HCT116 (cell line): ENCODE data around the gene IMPACT. TPM values are rescaled to one million over a fixed set of nuclear protein-coding genes. Genes with fewer than 3 reads are reported as not detected.

Source experiments
- ATAC-seq: fragments of 200-7000 bp; cut with Tn5 transposase; 2 replicates; pipeline ENCODE4 v1.9.1; 2020; ENCODE audit warnings: mild to moderate bottlenecking, moderate library complexity
- BruUV-seq: library from RNA; stranded (reverse); fragments of 400-500 nt; replicated peaks from 2 replicates; lab custom pipeline; 2021; lab: Mats Ljungman, UMichigan
- CTCF ChIA-PET: fragments of 300-600 bp; sonication (Branson Sonifier 250); formaldehyde crosslinking; loops from one replicate; lab custom pipeline; 2021; ENCODE audit warnings: antibody characterized with exemption; lab: Charles Lee
- POLR2A ChIA-PET: fragments of 300-600, 350-600 bp; sonication (Branson Sonifier 250); formaldehyde crosslinking; loops from one replicate; lab custom pipeline; 2021; ENCODE audit warnings: antibody characterized with exemption; lab: Charles Lee
- RAD21 ChIA-PET, 2 experiments: fragments of 300-600 bp; sonication (Branson Sonifier 250); formaldehyde crosslinking; loops; one replicate each; lab custom pipeline; 2023; ENCODE audit warnings: low total read pairs in 2 of 2; ENCODE audit not compliant: uncharacterized antibody in 2 of 2, unreplicated experiment in 2 of 2, low non-redundant PET in 1 of 2; lab: Charles Lee
- DNase-seq: peaks from one replicate; pipeline ENCODE4 v3.0.0-alpha.2; 2010; ENCODE audit warnings: low read depth, low spot score
- H2AFZ ChIP-seq: fragments of 200-600 bp; shearing (Covaris generic), sonication (generic); 2 replicates; pipeline ENCODE4 v1.6.1; 2017; ENCODE audit warnings: low read depth, mixed run types, mixed read lengths, antibody characterized with exemption, low read length; ENCODE audit not compliant: poor library complexity, severe bottlenecking
- H3K27ac ChIP-seq: 2 replicates; pipeline ENCODE4 v1.5.1; 2012; ENCODE audit warnings: low read depth, low read length
- H3K27me3 ChIP-seq: fragments of 200-600 bp; sonication (generic); 2 replicates; pipeline ENCODE4 v1.6.1; 2016; ENCODE audit warnings: mixed run types, low read length, mixed read lengths; ENCODE audit not compliant: insufficient read depth
- H3K36me3 ChIP-seq, 2 experiments: fragments of 200-500 bp in 1 of 2; fragments of 200-600 bp in 1 of 2; sonication (Bioruptor generic) in 1 of 2; sonication (generic) in 1 of 2; 2 replicates each; pipeline versions ENCODE4 v1.5.1 to v1.6.1; 2014 to 2016; ENCODE audit warnings: low read length in 2 of 2, inconsistent platforms in 1 of 2, mixed read lengths in 1 of 2, mixed run types in 1 of 2; ENCODE audit not compliant: insufficient read depth in 2 of 2, control insufficient read depth in 1 of 2
- H3K4me1 ChIP-seq, 2 experiments: fragments of 200-600 bp in 1 of 2; sonication (generic) in 1 of 2; 2 replicates each; pipeline versions ENCODE4 v1.5.1 to v1.6.1; 2012 to 2017; ENCODE audit warnings: low read length in 2 of 2, inconsistent platforms in 1 of 2, mild to moderate bottlenecking in 1 of 2, mixed read lengths in 1 of 2, mixed run types in 1 of 2, moderate library complexity in 1 of 2; ENCODE audit not compliant: insufficient read depth in 2 of 2, control insufficient read depth in 1 of 2
- H3K4me2 ChIP-seq: fragments of 200-600 bp; sonication (generic); 2 replicates; pipeline ENCODE4 v1.6.1; 2017; ENCODE audit warnings: mixed run types, low read length, mixed read lengths
- H3K4me3 ChIP-seq, 2 experiments: fragments of 200-600 bp in 1 of 2; sonication (generic) in 1 of 2; replicated peaks in 1 of 2; 2 replicates each; pipeline ENCODE4 v1.5.1; 2011 to 2016; ENCODE audit warnings: low read length in 2 of 2, control low read depth in 1 of 2, low read depth in 1 of 2, mild to moderate bottlenecking in 1 of 2, mixed read lengths in 1 of 2, mixed run types in 1 of 2
- H3K79me2 ChIP-seq: fragments of 200-600 bp; sonication (generic); 2 replicates; pipeline ENCODE4 v1.6.1; 2017; ENCODE audit warnings: mild to moderate bottlenecking, mixed run types, low read length, moderate library complexity, mixed read lengths; ENCODE audit not compliant: insufficient read depth
- H3K9ac ChIP-seq: fragments of 200-600 bp; sonication (generic); 2 replicates; pipeline ENCODE4 v1.6.1; 2016; ENCODE audit warnings: low read length, mixed read lengths
- H3K9me2 ChIP-seq: fragments of 200-600 bp; sonication (generic), shearing (Covaris generic); 2 replicates; pipeline ENCODE4 v1.6.1; 2017; ENCODE audit warnings: mixed run types, mild to moderate bottlenecking, moderate library complexity; ENCODE audit not compliant: insufficient read depth
- H3K9me3 ChIP-seq, 2 experiments: fragments of 200-500 bp in 1 of 2; fragments of 200-600 bp in 1 of 2; sonication (Bioruptor generic) in 1 of 2; sonication (generic) in 1 of 2; 2 replicates each; pipeline ENCODE4 v1.6.1; 2014 to 2017; ENCODE audit warnings: low read length in 2 of 2, mixed read lengths in 2 of 2, inconsistent platforms in 1 of 2, low read depth in 1 of 2, mild to moderate bottlenecking in 1 of 2, mixed run types in 1 of 2, moderate library complexity in 1 of 2; ENCODE audit not compliant: control insufficient read depth in 1 of 2, insufficient read depth in 1 of 2
- H4K20me1 ChIP-seq: fragments of 200-600 bp; sonication (generic), shearing (Covaris generic); 2 replicates; pipeline ENCODE4 v1.6.1; 2017; ENCODE audit warnings: mixed run types, mild to moderate bottlenecking, moderate library complexity; ENCODE audit not compliant: insufficient read depth
- EGR1 ChIP-seq: IDR thresholded peaks from 2 replicates; pipeline ENCODE4 v1.6.1; 2012; ENCODE audit warnings: low read depth
- ELF1 ChIP-seq: IDR thresholded peaks from 2 replicates; pipeline ENCODE4 v1.6.1; 2012; ENCODE audit warnings: low read depth, borderline replicate concordance
- EZH2 ChIP-seq: fragments of 200-600 bp; sonication (generic); IDR thresholded peaks from 2 replicates; pipeline ENCODE4 v1.6.1; 2017; ENCODE audit warnings: antibody characterized with exemption, mixed run types
- EZH2phosphoT487 ChIP-seq: fragments of 200-600 bp; IDR thresholded peaks from 2 replicates; pipeline ENCODE4 v1.6.1; 2018; ENCODE audit warnings: antibody characterized with exemption, borderline replicate concordance
- JUND ChIP-seq: IDR thresholded peaks from 2 replicates; pipeline ENCODE4 v1.6.1; 2012
- SIN3A ChIP-seq: IDR thresholded peaks from 2 replicates; pipeline ENCODE4 v1.6.1; 2012; ENCODE audit warnings: low read depth
- SP1 ChIP-seq: IDR thresholded peaks from 2 replicates; pipeline ENCODE4 v1.6.1; 2012; ENCODE audit warnings: low read depth
- SRF ChIP-seq: IDR thresholded peaks from 2 replicates; pipeline ENCODE4 v1.6.1; 2012; ENCODE audit warnings: low read depth
- intact Hi-C: fragments of 100-400 bp; cut with micrococcal nuclease; formaldehyde crosslinking; loops from 2 replicates; pipeline ENCODE4 v1.10.0; 2022
- total RNA-seq: library from RNA; stranded (reverse); gene quantifications from one replicate; pipeline ENCODE4 v1.2.1, GENCODE V29; 2021; ENCODE audit not compliant: unreplicated experiment
- TF ChIP-seq, protein P1 (sequence below): IDR thresholded peaks from 2 replicates; pipeline ENCODE4 v1.6.1; 2012
- TF ChIP-seq, protein P2 (sequence below): IDR thresholded peaks from 2 replicates; pipeline ENCODE4 v1.6.1; 2011; ENCODE audit warnings: mild to moderate bottlenecking, low read length, moderate library complexity; ENCODE audit not compliant: insufficient replicate concordance; ENCODE audit errors: extremely low read depth

The IMPACT gene
- total RNA-seq, 1 experiment from 2014 or later: 46.4 TPM

DNA sequence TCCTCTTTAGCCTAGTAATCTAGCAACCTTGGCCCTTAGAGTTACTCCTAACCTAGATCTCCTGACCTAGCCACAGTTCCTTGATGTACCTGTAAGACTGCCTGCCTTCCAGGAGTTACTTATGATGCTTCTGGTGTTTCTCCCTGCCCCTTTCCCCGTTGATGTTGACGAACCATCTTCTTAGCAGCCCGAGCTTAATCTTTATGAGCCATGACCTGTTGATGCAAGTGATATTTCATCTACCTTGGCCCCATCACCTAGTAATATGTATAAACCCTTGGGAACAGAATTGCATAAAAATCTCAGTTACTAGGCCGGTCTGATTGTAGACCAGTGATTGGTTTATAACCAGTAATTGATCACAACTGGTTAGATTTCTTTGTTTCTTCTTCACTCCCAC lies 2.7 kb downstream of the IMPACT start:
- CTCF ChIA-PET: interaction anchor here (1.0 to 1.4 kb wide), 6 partner anchors 12 to 69 kb away, joined by 3 to 7 read pairs (median 5); no protein-coding TSS in a partner anchor
- no TSS peak for BruUV-seq

DNA sequence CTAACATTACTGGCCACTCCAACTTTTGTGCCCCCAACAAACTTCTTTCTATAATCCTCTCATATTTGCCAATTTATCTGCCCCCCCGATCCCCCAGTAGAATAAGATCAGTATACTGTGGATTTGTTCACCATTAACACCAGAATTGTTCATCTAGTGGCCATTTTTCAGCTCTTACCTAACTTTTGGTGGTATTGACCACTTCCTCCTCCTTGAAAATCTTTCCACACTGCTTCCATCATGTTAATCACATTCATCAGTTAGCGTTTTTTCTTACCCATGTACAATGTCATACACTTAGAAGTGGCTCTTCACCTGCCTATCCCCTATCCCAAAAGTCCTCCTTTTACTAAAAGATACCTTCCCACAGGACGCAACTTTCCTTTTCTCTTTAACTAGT lies 6.1 kb downstream of the IMPACT start:
- Histone ChIP-seq H3K27ac (no peak overlapping the region), H3K36me3 (peaks cover 5 to 11% of the 10 kb centered on the region in 2 experiments; a peak in 1 of 4 replicates), H3K9ac (no peak overlapping the region), H4K20me1 (no peaks in the 10 kb centered on the region), H3K4me2 (no peak overlapping the region), H3K27me3 (no peaks in the 10 kb centered on the region), H3K9me2 (no peaks in the 10 kb centered on the region), H3K79me2 (peaks cover 32% of the 10 kb centered on the region), H3K4me1 (peaks cover 5 to 10% of the 10 kb centered on the region in 2 experiments; a peak in 3 of 4 replicates), H3K9me3 (no peaks in the 10 kb centered on the region), H3K4me3 (no peak overlapping the region), H2AFZ (no peak overlapping the region)
- no TSS peak for BruUV-seq
- ChIA-PET POLR2A (no interaction called here), RAD21 (interaction anchor here in 1 of 2 experiments (0.7 kb wide), 1 partner anchor 73 kb away, joined by 3 read pairs; no protein-coding TSS in a partner anchor), CTCF (interaction anchor here (0.7 to 1.6 kb wide), 2 partner anchors 73 to 596 kb away, joined by 3 to 12 read pairs; no protein-coding TSS in a partner anchor)
- DNase-seq (no peak), ATAC-seq (no peak)
- intact Hi-C loops: no loop called here
- TF ChIP-seq JUND (no peak), EGR1 (no peak), SRF (no peak), ELF1 (no peak), EZH2phosphoT487 (no peak), EZH2 (no peak), SP1 (no peak)
- TF ChIP-seq, protein P1, sequence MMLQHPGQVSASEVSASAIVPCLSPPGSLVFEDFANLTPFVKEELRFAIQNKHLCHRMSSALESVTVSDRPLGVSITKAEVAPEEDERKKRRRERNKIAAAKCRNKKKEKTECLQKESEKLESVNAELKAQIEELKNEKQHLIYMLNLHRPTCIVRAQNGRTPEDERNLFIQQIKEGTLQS: no peak
- TF ChIP-seq, protein P2, sequence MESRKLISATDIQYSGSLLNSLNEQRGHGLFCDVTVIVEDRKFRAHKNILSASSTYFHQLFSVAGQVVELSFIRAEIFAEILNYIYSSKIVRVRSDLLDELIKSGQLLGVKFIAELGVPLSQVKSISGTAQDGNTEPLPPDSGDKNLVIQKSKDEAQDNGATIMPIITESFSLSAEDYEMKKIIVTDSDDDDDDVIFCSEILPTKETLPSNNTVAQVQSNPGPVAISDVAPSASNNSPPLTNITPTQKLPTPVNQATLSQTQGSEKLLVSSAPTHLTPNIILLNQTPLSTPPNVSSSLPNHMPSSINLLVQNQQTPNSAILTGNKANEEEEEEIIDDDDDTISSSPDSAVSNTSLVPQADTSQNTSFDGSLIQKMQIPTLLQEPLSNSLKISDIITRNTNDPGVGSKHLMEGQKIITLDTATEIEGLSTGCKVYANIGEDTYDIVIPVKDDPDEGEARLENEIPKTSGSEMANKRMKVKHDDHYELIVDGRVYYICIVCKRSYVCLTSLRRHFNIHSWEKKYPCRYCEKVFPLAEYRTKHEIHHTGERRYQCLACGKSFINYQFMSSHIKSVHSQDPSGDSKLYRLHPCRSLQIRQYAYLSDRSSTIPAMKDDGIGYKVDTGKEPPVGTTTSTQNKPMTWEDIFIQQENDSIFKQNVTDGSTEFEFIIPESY: no peak
- TF ChIP-seq, all 23 proteins: peak for 0

More for the DNA sequence above, 2.7 kb downstream of the IMPACT start:
- peaks cover 5 to 21% of the 10 kb centered on the region in 2 experiments; a peak in 3 of 4 replicates for H3K4me1 ChIP-seq
- H3K27ac ChIP-seq: no peak overlapping the region
- no peak overlapping the region for H3K4me3 ChIP-seq
- peaks cover 34% of the 10 kb centered on the region for H3K79me2 ChIP-seq
- H3K27me3 ChIP-seq: no peaks in the 10 kb centered on the region
- ChIA-PET POLR2A (interaction anchor here (1.0 kb wide), 2 partner anchors 9 to 32 kb away, joined by 3 to 4 read pairs; partner anchors contain the start of gene OSBPL1A), RAD21 (no interaction called here)
- DNase-seq (no peak), ATAC-seq (no peak)
- no peak overlapping the region for H2AFZ ChIP-seq
- no peak overlapping the region for H3K9ac ChIP-seq
- peaks cover 5 to 11% of the 10 kb centered on the region in 2 experiments; a peak in 1 of 4 replicates for H3K36me3 ChIP-seq
- H3K9me2 ChIP-seq: no peaks in the 10 kb centered on the region
- no peak for TF ChIP-seq SIN3A
- H3K4me2 ChIP-seq: no peak overlapping the region
- H4K20me1 ChIP-seq: no peaks in the 10 kb centered on the region
- intact Hi-C loops: loop anchor here (5.0 to 10.0 kb wide), 2 partner anchors 58 to 74 kb away; no protein-coding TSS in a partner anchor
- no peaks in the 10 kb centered on the region for H3K9me3 ChIP-seq
